ENCODE measurements around the gene DND1. TPM values are rescaled to one million over a fixed set of nuclear protein-coding genes. Genes with fewer than 3 reads are reported as not detected.
"Not testable (repeated sequence)": the region's sequence is repeated elsewhere in the genome, so short reads cannot be mapped to it uniquely, and the experiment has no call there.

The DND1 gene
- total RNA-seq, 2 donors from 2014 or later = 0.51 TPM; not detected in 1

DNA sequence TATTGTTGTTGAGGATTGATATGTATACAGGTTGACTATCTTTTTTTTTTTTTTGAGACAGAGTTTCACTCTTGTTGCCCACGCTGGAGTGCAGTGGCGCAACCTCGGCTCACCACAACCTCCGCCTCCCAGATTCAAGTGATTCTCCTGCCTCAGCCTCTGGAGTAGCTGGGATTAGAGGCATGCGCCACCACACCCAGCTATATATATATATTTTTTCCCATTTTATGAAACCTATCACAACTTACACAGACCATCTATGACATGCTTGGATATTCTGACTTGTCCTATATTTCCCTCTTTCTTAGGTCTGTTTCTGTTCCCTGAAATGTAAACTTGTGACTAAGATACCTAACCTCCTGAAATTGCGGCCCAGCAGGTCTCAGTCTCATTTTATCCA, 45.4 kb downstream of the DND1 start:
- Histone ChIP-seq H3K9me3 (no peaks in the 10 kb centered on the region), H3K36me3 (no peaks in the 10 kb centered on the region), H3K4me1 (peaks cover 0 to 13% of the 10 kb centered on the region in 2 donors), H3K27ac (no peak overlapping the region), H3K27me3 (no peaks in the 10 kb centered on the region), H3K4me3 (no peak overlapping the region)
- no peak for DNase-seq (ENCODE audit: low spot score)
- TF ChIP-seq, protein P1, sequence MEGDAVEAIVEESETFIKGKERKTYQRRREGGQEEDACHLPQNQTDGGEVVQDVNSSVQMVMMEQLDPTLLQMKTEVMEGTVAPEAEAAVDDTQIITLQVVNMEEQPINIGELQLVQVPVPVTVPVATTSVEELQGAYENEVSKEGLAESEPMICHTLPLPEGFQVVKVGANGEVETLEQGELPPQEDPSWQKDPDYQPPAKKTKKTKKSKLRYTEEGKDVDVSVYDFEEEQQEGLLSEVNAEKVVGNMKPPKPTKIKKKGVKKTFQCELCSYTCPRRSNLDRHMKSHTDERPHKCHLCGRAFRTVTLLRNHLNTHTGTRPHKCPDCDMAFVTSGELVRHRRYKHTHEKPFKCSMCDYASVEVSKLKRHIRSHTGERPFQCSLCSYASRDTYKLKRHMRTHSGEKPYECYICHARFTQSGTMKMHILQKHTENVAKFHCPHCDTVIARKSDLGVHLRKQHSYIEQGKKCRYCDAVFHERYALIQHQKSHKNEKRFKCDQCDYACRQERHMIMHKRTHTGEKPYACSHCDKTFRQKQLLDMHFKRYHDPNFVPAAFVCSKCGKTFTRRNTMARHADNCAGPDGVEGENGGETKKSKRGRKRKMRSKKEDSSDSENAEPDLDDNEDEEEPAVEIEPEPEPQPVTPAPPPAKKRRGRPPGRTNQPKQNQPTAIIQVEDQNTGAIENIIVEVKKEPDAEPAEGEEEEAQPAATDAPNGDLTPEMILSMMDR (IDR thresholded peaks at IDR 0.05) = no peak

DNA sequence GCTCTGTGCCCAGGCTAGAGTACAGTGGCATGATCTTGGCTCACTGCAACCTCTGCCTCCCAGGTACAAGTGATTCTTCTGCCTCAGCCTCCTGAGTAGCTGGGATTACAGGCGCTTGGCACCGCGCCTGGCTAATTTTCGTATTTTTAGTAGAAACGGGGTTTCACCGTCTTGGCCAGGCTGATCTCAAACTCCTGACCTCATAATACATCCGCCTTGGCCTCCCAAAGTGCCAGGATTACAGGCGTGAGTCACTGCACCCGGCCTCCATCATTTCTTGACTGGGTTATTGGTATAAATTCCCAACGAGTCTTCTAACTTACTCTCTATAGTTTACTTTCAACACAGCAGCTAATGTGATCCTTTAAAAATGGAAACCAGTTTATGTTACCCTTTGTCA, 48.5 kb downstream of the DND1 start:
- H3K4me3 ChIP-seq, H3K36me3 ChIP-seq, H3K27ac ChIP-seq, H3K9me3 ChIP-seq, H3K27me3 ChIP-seq, H3K4me1 ChIP-seq: not testable (repeated sequence)
- DNase-seq (ENCODE audit: low spot score) = peak; percentile 38

DNA sequence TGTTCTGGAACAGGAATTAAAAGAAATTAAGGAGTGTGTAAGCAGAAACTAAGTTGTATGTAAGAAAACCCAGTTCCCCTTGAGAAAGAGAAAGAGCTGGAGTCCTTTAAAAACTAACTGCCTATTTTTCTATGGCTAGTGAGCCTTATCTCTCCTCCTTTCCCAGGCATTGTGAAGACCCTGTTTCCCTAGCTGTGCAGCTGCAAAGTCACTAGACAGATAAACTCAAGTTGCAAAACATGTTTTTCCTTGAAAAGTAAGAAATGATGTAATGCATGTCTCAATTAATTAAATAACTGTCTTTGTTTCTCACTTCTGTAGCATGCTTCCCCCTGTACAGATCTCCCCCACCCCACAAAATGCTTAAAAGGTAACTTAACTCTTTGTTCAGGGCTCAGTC, 50.3 kb downstream of the DND1 start:
- H3K27me3 ChIP-seq; H3K4me1 ChIP-seq; H3K27ac ChIP-seq; H3K9me3 ChIP-seq; H3K36me3 ChIP-seq; DNase-seq (ENCODE audit: low spot score); H3K4me3 ChIP-seq: not testable (repeated sequence)

DNA sequence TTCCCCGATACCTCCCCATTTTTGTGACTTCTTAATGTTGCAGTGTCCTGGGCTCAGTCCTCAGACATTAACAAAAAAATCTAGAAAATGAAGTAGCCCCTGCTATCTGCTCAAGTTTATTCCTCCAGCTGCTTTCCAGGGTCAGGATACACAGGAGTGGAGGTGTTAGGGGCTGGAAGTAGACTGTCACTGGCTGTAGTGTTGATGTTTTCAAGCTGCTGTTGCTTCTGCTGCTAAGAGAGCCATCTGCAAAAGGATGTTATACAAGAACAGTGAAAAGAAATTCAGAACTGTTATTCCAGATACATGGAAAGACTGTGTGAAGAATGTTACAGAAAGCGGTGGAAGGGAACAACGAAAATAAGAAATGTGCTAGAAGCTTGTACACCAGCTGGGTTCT, 51.1 kb downstream of the DND1 start:
- Histone ChIP-seq H3K4me1 (no peaks in the 10 kb centered on the region), H3K36me3 (no peaks in the 10 kb centered on the region), H3K4me3 (no peak overlapping the region), H3K27ac (no peak overlapping the region), H3K27me3 (no peaks in the 10 kb centered on the region), H3K9me3 (no peaks in the 10 kb centered on the region)
- DNase-seq (ENCODE audit: low spot score) = no peak
- TF ChIP-seq, protein P1 (IDR thresholded peaks at IDR 0.05) = no peak

Small RNA genes within 50 kb of the gene (microRNA-seq; reads per million reads assigned to microRNA genes)
- 0 reads per million in 2 donors for gene MIR3655 (ENCODE audit: borderline number of aligned reads in 2 of 2, borderline replicate concordance in 1 of 2)

Other genes with a start within 250 kb of the DND1 start
- 10 to 100 TPM; 12.8 to 16.8 TPM for gene EIF4EBP3, start 125.9 kb downstream of the DND1 start, total RNA-seq
- gene SRA1, start 116.1 kb downstream of the DND1 start, total RNA-seq = 10 to 100 TPM; 24.6 to 27.9 TPM
- gene APBB3, start 109.0 kb downstream of the DND1 start, total RNA-seq = 1 to 10 TPM; 7.4 to 8.3 TPM
- 10 to 100 TPM; 47.4 to 63.9 TPM for gene SLC35A4, start 108.7 kb downstream of the DND1 start, total RNA-seq
- 10 to 100 TPM; 25.0 to 74.1 TPM for gene CD14, start 40.4 kb downstream of the DND1 start, total RNA-seq
- gene TMCO6, start 34.1 kb downstream of the DND1 start, total RNA-seq = 10 to 100 TPM; 10.6 to 26.0 TPM
- gene NDUFA2, start 25.9 kb downstream of the DND1 start, total RNA-seq = 10 to 100 TPM; 79.1 to 81.5 TPM
- gene IK, start 25.7 kb downstream of the DND1 start, total RNA-seq = 100 to 1,000 TPM in 1 of 2 donors, 10 to 100 TPM in 1; 75.1 to 106 TPM
- gene WDR55, start 8.7 kb downstream of the DND1 start, total RNA-seq = 10 to 100 TPM in 1 of 2 donors, 1 to 10 TPM in 1; 8.3 to 12.4 TPM
- 10 to 100 TPM; 33.9 to 45.6 TPM for gene HARS1, start 17.8 kb upstream of the DND1 start, total RNA-seq
- 10 to 100 TPM; 14.5 to 16.2 TPM for gene HARS2, start 17.9 kb upstream of the DND1 start, total RNA-seq
- gene ZMAT2, start 26.9 kb upstream of the DND1 start, total RNA-seq = 10 to 100 TPM; 21.2 to 33.7 TPM
- not detected for gene PCDHA1, start 112.6 kb upstream of the DND1 start, total RNA-seq
- under 1 TPM; 0.07 to 0.20 TPM for gene PCDHA2, start 121.3 kb upstream of the DND1 start, total RNA-seq
- gene PCDHA3, start 127.5 kb upstream of the DND1 start, total RNA-seq = under 1 TPM; 0.43 to 0.48 TPM
- under 1 TPM; 0.43 to 0.63 TPM for gene PCDHA4, start 133.5 kb upstream of the DND1 start, total RNA-seq
- gene PCDHA5, start 148.0 kb upstream of the DND1 start, total RNA-seq = under 1 TPM in 1 of 2 donors, not detected in 1; 0.16 TPM
- under 1 TPM; 0.20 to 0.82 TPM for gene PCDHA6, start 154.4 kb upstream of the DND1 start, total RNA-seq
- gene PCDHA7, start 160.7 kb upstream of the DND1 start, total RNA-seq = under 1 TPM in 1 of 2 donors, not detected in 1; 0.07 TPM
- gene PCDHA8, start 167.6 kb upstream of the DND1 start, total RNA-seq = not detected
- gene PCDHA9, start 174.8 kb upstream of the DND1 start, total RNA-seq = under 1 TPM in 1 of 2 donors, not detected in 1; 0.04 TPM
- gene PCDHA10, start 182.3 kb upstream of the DND1 start, total RNA-seq = under 1 TPM; 0.52 to 0.55 TPM
- gene PCDHA11, start 195.4 kb upstream of the DND1 start, total RNA-seq = under 1 TPM; 0.12 to 0.96 TPM
- under 1 TPM; 0.59 to 0.67 TPM for gene PCDHA12, start 201.7 kb upstream of the DND1 start, total RNA-seq
- under 1 TPM; 0.15 to 0.39 TPM for gene PCDHA13, start 208.5 kb upstream of the DND1 start, total RNA-seq